Gastrocnemius medialis (tissue), 4 donors: ENCODE results near the gene HAGHL.

Experiments
- CTCF ChIP-seq, 5 experiments: fragments of 450-650 bp in 3 of 5; fragments of 200-600 bp in 2 of 5; sonication (generic) in 2 of 5; IDR thresholded peaks in 4 of 5; conservative IDR thresholded peaks in 1 of 5; 1 replicate in 4 of 5; 2 replicates in 1 of 5; pipeline ENCODE4 v1.5.1; 2016 to 2019; ENCODE audit warnings: antibody characterized with exemption in 5 of 5, mild to moderate bottlenecking in 3 of 5, moderate library complexity in 3 of 5
- POLR2A ChIP-seq, 2 donors: fragments of 450-650 bp; IDR thresholded peaks; one replicate each; pipeline ENCODE4 v1.6.1; 2017; ENCODE audit warnings: antibody characterized with exemption in 2 of 2, mild to moderate bottlenecking in 2 of 2, moderate library complexity in 2 of 2

- TF ChIP-seq POLR2A (IDR thresholded peaks at IDR 0.05) (no peak), CTCF (IDR thresholded peaks at IDR 0.05 in 4 of 5, conservative IDR thresholded peaks at IDR 0.05 in 1 of 5) (no peak)
Observed at GRCh38 chr16:764184-764750, 37.4 kb downstream of the HAGHL start.
